HG03097 (cell line): ENCODE measurements around the gene FIGNL2.
"Not testable (repeated sequence)": the region's sequence is repeated elsewhere in the genome, so short reads cannot be mapped to it uniquely, and the experiment has no call there.

ENCODE experiments used
- ATAC-seq: cut with Tn5 transposase; IDR thresholded peaks from one replicate; pipeline ENCODE4 v1.9.1; 2021; ENCODE audit not compliant: unreplicated experiment, low FRiP score

Gene FIGNL2

DNA sequence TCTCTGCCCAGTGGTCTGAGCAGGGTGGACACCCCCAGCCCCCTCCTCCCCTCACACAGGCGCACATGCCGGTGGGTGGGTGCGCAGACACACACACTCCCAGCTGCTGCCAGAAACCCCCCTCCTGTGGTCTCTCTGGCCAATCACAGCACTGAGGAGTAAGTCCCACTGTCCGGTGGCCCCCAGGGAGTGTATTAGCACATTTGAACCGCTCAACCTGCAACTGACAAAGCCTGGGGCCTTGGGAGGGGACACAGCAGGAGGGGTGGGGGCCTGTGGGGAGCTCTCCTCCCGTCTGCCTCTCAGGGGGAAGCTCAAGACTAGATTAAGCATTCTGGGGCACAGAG, 11.7 kb downstream of the FIGNL2 start:
- no peak for ATAC-seq

DNA sequence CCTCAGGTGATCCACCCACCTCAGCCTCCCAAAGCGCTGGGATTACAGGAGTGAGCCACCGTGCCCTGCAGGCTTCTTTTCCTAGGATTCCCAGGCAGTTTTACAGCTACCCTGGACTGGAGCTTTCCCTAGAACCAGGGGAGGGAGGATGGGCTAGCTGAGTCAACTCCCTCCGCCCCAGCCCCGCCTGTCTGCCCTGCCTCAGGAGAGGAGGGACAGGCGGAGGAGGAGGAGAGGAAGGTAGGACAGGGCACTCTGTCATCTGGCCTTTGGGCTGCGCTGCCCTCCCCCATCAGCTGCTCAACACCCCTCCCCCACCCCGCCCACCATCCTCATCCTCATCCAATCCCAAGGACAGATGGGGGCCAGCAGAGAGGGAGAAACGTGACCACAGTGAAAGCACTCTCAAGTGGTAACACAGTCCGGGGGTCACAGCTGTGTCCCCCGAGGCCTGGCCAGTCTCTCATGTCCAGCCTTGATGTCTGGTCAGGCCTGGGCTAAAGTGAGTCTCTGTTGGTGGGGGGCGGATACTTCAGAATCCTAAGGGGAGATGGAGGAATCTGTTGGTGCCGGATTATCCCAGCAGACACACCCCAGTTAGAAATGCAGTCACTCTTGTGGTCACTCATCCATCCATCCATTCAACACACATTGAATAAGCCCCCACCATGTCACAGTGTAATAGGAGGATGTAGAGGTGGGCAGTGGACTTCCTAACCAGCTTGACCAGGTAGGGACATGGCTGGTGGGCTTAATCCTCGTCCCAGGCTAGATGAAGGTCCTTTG, 12.3 kb downstream of the FIGNL2 start:
- ATAC-seq: no peak

DNA sequence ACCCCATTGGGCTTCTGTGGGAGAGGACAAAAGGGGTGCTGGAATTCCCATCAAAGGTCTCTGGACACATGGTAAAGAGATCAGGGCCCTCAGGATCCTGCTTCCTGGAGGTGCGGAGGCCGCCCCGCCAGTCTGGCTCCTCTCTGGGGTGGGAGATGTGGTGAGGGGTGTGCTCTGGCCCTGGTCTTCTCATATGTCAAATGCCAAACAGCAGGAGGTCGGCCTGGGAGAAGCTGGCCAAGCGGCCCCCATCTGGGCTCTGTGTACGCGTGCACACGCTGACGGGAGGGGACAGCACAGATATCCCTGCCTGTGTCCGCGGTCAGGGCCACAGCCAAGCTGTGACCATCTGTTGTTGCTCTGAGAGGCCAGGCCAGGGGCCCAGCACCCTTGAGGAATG, 14.1 kb downstream of the FIGNL2 start:
- no peak for ATAC-seq

DNA sequence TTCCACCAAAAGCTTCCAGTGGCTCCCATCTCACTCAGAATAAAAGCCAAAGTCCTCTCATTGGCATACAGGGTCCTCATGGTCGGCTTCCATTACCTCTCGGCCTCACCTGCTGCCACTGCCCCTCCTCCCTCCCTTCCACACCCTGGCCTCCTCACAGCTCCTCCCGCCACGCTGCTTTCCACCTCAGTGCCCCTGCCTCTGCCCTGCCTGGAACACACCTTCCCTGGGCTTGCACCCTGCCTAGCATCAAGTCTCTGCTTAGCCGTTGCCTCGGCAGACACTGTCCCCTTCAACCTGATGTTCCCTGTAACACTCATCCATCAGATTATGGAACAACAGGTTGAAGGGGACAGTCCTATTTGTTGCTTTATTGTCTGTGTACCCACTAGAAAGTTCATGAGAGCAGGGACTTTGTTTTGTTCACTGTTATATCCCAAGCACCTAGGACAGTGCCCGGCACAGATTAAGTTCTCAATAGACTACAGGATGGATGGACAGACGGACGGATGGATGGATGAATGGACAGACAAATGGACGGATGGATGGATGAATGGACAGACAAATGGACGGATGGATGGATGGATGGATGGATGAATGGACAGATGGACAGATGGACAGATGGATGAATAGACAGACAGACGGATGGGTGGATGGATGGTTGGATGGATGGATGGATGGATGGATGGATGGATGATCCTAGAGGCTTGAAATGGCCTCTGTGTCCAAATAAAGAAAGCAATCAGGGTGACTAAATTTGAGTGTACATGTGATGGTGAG, 14.9 kb downstream of the FIGNL2 start:
- ATAC-seq: no peak

DNA sequence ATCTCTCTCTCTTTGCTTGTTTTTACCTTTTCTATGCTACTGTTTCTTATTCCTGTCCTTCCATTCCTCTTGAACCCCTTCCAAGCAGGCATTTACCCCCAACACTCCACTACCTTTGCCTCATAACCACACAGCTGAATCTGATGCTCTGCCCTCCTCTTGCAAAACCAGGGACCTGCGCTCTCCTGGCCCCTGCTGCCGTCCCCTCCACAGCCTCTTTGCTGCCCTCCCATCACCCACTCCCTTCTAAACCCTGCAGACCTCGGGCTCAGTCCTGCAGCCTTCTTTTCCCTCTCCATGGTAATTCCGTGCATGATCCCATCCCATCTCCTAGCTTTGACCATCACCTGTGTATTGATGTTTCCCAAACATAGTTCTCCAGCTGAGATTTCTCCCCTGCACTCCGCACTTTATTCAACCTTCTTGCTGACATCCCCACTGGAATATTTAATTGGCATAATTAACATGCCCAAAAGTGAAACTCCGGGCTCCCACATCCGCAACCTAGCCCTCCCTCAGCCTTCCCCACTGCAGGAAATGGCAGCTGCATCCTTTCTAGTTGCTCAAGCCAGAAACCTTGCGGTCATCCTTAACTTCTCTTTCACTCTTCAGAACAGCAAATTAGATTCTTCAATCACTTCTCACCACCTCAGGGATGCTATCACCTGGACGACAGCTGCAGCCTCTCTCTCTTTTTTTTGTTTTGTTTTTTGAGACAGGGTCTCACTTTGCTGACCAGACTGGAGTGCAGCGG, 16.0 kb downstream of the FIGNL2 start:
- ATAC-seq: no peak

DNA sequence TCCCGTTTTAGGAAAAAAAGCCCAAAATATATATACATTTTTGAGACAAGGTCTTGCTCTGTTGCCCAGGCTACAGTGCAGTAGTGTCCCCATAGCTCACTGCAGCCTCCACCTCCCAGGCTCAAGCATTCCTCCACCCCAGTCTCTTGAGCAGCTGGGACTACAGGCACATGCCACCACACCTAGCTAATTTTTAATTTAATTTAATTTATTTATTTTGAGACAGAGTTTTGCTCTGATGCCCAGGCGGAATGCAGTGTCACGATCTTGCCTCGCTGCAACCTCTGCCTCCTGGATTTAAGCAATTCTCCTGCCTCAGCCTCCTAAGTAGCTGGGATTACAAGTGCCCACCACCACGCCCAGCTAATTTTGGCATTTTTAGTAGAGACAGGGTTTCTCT, 16.7 kb downstream of the FIGNL2 start:
- not testable (repeated sequence) for ATAC-seq

DNA sequence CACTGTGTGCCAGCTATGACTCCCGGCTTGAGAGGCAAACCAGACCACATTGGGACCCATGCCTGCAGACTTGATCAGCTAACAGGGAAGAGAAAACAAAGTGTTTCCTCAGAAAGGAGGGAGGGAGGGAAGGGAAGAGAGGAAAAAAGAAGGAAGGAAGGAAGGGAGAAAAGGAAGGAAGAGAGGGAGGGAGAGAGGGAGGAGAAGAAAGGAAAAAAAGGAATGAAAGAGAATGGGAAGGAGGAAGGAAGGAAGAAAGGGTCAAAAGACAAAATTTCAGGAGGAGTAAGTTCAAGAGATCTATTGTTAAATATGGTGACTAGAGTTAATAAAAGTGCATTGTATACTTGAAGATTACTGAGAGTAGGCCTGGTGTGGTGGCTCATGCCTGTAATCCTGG, 18.9 kb downstream of the FIGNL2 start:
- ATAC-seq: no peak

DNA sequence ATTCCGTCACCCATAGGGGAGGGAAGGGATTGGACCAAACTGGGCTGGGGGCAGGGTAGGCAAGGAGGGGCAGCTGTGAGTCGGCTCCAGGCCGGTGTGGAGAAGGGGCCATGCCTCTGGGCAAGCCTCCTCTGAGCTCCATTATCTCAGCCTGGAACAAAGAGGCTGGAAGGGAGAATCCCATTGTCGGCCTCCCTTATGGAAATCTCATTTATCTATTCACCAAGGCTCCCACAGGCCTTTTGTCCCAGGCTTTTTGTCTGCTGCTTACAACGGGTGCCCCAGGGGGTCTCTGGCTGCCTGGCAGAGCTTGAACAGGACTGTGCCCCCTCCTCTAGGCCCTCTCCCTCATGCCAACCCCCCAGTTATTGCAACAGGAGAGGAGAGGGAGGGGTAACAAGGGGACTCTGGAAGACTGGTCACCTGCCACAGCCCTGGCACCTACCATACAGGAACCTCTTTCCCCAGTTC, 19.5 kb downstream of the FIGNL2 start:
- no peak for ATAC-seq

DNA sequence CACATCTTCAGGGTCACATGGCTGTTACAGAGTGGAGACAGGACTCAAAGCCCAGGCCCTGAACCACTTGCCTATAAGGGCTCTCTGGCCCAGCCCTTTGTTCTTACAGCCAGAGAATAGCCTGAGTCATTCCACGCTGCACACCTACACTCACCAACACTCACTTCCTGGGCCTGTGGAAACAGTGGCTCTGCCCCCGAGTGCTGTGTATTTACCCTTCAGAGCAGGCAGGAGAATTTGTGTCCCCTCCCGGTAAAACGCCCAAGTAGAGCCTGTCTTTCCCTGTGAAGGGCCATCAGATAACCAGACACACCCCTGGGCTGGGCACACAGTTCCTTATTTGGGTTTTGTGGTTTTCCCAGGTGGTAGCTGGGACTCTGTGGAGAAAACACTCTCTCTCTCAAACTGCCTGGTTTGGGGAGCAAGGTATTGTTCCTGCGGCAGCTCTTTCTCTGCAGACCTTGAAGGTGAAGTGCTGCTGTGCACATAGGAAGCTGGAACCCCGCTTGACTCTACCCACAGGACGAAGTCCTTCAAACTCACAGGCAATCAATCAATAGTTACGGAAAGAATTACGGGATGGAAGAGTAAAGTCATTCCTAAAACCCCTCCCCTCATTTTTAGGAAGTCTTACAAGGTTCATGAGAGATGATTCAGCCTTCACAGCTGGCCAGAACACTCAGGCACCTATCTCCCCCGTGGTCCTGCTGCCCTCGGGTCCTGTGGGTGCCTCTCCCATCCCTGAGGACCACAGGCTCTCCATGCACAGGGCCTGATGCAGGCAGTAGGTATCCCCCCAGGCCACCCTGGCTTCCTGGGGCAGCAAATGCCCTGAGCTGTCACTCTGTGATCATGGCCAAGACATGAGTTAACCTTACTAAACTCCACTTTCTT, 20.3 kb downstream of the FIGNL2 start:
- no peak for ATAC-seq

DNA sequence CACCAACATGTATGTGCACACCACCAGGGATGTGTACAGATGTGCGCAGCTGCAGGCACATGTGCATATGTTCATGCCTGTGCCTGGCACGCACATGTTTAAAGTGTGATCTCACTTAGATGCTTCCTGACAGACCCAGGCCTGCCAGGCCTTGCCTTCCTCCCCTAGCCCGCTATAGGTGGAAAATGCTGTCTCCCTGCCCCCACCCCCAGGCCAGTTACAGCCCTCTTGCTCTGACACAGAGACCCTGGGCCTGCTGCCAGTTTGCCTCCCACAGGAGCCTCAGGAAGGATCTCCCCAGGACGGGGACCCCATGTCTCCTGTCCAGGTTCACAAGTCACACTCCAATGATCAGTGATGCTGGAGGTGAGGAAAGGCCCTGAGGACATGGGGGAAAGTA, 21.6 kb downstream of the FIGNL2 start:
- ATAC-seq: no peak

DNA sequence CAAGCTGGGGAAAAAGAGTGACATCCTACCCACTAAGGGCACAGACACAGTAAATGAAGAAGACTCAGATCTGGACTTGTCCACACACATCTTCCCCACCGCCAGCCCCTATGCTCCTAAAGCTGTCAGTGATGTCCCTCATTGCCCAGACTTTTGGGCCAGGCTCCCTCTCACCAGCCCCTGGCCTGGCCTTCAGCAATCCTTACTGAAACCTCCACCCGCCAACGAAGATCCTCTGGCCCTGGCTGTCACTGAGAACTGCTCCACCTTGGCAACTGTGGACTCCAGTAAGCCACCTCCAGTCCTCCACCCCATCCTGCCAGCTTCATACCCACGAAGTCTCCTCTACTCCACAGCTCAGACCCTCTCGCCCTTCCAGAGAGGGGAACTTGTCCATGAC, 23.3 kb downstream of the FIGNL2 start:
- ATAC-seq: no peak

DNA sequence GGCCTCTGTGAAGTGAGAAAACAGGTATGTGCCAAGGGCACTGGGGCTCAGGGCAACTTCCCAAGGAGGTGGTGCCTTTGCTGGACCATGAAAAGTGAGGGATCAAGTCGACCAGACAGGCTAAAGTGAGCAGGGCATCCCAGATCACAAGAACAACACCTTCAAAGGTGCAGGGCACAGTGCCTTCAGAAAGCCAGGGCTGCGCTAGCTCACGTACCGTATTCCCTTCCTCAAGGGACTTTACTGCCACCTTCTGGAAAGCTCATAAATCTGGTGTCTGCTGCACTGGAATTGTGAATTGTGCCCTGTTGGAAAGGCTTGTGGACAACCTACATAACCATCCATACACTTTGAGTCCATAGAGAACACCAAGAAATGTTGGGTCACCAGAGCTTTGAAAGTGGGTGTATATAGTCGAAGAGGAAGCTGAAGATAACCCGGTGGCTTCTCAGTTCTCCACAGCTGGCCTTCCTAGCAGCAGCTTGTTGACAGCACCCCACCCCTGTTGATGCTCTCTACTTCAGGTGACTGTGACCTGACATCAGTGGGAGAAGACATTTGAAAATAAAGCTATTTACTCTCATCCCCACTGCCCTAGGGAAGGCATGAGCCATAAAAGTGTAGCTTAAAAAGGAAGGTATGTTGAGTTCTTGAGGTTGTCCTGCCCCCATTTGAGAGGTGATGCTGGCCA, 24.5 kb downstream of the FIGNL2 start:
- no peak for ATAC-seq

DNA sequence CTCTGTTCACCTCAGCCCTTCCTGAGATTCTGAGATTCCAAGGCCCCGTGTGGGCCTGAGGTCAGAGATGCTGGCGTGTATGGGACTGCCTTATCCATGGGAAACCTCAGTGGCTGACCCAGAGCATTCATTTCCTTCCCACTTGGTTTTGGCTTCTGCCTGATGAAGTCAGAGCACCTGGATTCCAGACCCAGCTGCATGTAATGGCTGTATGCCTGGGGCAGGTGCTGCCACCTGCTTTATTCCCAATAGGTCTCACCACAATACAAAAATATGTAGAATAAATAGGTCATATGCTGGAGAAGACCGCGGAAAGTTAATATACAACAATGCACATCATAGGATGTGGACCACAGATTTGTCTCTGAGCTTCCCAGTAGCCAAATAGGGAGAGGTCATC, 25.6 kb downstream of the FIGNL2 start:
- ATAC-seq: no peak

DNA sequence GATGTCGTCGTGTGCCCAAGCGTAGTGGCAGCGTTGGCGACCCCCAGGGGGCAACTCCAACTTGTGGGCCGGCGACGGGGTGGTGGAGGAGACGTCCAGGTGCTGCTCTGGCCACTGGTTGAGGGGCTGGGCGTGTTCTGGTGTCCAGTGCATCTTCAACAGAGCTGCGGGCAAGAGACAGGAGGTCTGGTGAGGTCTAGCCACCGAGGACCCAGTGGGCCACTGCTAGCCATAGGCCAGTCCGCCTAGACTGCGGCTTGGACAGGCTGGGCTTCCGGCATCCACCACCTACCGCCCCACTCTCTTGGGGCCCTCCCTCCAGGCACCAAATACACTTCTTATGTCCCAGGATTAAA, 26.3 kb downstream of the FIGNL2 start:
- ATAC-seq: no peak

DNA sequence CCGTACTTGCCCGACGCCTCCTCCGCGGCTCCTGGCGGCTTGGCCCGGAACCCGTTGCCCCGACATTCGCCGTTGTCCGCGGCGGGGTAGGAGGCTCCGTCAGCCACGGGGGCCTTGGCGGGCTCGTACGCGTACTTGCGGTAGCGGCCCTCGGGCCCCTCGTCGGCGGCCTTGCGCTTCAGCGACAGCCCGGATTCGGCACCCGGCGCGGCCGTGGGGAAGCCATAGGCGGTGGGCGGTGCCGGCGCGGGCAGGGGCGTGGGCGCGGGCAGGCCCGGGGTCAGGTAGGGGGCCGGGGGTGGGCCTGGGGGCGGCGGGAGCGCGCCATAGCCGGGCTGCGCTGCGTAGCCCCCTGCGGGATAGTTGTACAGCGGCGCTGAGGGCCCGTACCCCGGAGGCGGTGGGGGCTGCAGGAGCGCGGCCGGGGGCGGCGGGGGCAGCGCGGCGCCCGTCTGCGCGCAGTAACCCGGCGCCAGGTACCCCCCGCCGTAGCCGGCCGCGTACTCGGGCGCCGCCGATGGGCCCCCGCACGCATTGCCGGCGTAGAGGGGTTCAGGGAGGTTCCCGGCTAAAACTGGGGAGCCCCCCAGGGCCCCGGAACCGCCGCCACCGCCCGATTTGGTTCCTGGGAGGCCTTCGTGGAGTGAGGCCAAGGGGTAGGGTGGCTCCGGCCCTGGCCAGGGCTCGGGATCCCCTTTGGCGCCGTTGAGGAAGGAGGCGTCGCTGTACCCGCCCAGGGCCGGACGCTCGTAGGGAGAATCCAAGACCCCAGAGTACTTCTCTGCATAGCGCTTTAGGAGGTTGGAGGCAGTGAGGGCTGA, 26.9 kb downstream of the FIGNL2 start:
- no peak for ATAC-seq

DNA sequence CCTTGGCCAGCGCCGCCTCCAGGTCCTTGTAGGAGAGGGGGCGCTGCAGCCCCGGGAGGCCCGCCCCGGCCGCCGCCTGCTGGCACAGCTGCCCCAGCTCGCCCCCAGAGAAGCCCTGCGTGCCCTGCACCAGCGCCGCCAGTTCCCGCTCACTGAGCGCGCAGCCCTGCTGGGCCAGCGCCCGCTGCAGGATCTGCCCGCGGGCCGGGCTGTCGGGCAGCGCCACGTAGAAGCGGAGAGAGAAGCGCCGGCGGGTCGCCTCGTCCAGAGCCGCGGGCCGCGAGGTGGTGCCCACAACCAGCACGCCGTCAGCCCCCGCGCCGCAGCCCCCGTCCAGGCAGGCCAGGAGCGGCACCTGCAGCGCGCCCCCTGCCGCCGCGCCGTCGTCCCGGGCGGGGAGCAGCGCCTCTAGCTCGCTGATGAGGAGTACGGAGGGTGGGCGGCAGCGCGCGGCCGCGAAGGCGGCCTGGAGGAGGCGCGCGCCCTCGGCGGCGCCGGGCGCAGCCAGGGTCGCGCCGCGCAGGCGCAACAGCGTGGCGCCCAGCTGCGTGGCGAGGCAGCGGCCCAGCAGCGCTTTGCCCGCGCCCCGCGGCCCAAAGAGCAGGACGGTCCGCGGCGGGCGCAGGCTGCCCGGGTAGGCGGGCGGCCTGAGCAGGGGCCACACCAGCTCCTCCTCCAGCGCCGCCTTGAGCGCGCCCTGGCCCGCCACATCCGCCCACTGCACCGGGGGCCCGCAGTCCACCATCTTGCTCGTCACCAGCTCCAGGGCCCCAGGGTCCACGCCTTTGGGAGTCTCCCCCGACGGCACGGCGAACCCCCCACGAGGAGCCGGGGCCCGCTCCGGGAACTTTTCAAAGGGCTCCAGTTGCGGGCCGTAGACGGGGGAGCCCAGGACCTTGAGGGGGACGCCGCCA, 27.7 kb downstream of the FIGNL2 start:
- no peak for ATAC-seq

DNA sequence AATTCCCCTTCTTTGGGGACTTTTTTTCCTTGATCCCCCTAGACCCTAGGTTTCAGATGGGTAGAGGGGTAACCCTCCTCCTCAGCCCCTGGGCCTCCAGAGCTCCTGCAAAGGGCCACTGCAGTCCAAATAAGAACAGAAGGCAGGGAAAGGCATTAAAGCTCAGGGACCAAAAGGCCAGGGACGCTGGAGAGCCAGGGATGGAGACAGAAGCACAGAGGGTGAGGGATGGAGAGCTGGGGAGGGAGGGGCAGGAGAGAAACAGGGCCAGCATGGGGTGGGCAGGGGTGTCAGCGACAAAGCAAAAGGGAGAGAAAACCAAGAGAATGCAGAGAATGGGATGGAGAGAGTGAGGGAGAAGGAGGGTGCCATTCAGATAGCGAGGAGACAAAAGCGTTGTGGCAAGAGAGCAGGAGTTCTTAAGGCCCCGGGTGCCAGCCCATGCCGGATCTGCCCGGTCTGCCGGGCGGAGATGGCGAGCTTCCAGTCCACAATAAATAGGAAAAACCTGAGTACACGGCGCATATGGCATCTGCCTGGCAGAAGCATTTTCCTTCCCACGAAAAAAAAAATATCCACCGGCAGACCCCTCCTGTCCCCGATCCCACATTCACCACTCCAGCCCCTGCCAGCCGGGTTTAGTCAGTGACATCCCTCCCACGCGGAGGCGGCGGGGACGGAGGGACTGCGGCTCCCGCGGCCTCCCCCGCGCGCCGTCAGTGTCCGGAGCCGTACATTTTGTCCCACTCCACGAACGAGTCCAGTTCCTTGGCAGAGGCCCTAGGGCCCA, 28.6 kb downstream of the FIGNL2 start:
- no peak for ATAC-seq
